Osteoblast (primary cell): ENCODE data around the gene CDC42EP5. TPM values are rescaled to one million over a fixed set of nuclear protein-coding genes. Genes with fewer than 3 reads are reported as not detected.

Experiments
- DNase-seq: peaks from one replicate; pipeline ENCODE4 v3.0.0; 2011; ENCODE audit warnings: low spot score, mixed read lengths; ENCODE audit not compliant: insufficient read length; ENCODE audit errors: missing footprints
- H2AFZ ChIP-seq: 2 replicates; pipeline ENCODE4 v1.6.0; 2011; ENCODE audit warnings: mild to moderate bottlenecking, low read length
- H3K27ac ChIP-seq: 2 replicates; pipeline ENCODE4 v1.5.1; 2011; ENCODE audit warnings: mild to moderate bottlenecking, low read depth, low read length, moderate library complexity
- H3K27me3 ChIP-seq: 2 replicates; pipeline ENCODE4 v1.6.0; 2012; ENCODE audit warnings: mild to moderate bottlenecking, control low read depth, inconsistent platforms, low read length, moderate library complexity; ENCODE audit not compliant: insufficient read depth
- H3K36me3 ChIP-seq: 2 replicates; pipeline ENCODE4 v1.5.1; 2011; ENCODE audit warnings: mild to moderate bottlenecking, low read length, control low read depth, moderate library complexity; ENCODE audit not compliant: insufficient read depth
- H3K4me1 ChIP-seq: 2 replicates; pipeline ENCODE4 v1.5.1; 2011; ENCODE audit warnings: mild to moderate bottlenecking, low read length, control low read depth, moderate library complexity; ENCODE audit not compliant: insufficient read depth
- H3K4me2 ChIP-seq: 2 replicates; pipeline ENCODE4 v1.6.0; 2011; ENCODE audit warnings: mild to moderate bottlenecking, low read length; ENCODE audit not compliant: insufficient read depth
- H3K4me3 ChIP-seq: fragments of 200-600 bp; sonication (generic); 3 replicates; pipeline ENCODE4 v1.5.1; 2012; ENCODE audit warnings: mild to moderate bottlenecking, low read length, inconsistent platforms; ENCODE audit not compliant: insufficient read depth
- H3K79me2 ChIP-seq: 2 replicates; pipeline ENCODE4 v1.6.0; 2012; ENCODE audit warnings: mild to moderate bottlenecking, low read length, control low read depth, inconsistent platforms; ENCODE audit not compliant: insufficient read depth
- H3K9me3 ChIP-seq: 2 replicates; pipeline ENCODE4 v1.5.1; 2011; ENCODE audit warnings: low read depth, low read length, control low read depth
- H4K20me1 ChIP-seq: 2 replicates; pipeline ENCODE4 v1.6.0; 2012; ENCODE audit warnings: mild to moderate bottlenecking, low read length, control low read depth; ENCODE audit not compliant: insufficient read depth
- CTCF ChIP-seq: IDR thresholded peaks from 2 replicates; pipeline ENCODE4 v1.5.1; 2011; ENCODE audit warnings: mild to moderate bottlenecking, low read depth, low read length, moderate library complexity; ENCODE audit errors: extremely low read depth
- total RNA-seq: library from RNA; depleted of rRNA; stranded (reverse); fragments of >200 nt; gene quantifications from 2 replicates; pipeline ENCODE4 v1.2.3, GENCODE V29; 2012

Gene CDC42EP5
- total RNA-seq, 1 donor: 18.8 TPM

DNA sequence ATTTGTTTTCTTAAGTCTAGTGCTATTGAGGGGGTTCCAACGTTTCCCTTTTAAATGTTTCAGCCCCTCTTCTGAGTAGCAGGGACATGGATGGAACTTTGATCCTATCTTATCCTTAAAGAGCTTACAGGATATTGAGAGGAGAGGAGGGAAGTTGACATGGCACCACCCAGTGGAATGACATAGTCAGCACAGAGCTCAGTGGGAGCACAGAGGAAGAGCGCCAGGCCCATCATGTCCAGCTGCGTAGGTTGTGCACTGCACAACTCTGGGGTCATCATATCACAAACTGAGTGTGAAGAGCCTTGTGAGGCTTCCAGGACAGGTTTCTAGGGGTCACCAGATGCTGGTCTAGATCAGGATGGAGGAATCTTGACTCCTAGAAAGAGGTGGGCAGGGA is 4.6 kb upstream of the CDC42EP5 start:
- peak; percentile 10 for TF ChIP-seq CTCF
- no peak overlapping the region for H3K4me2 ChIP-seq
- H3K27ac ChIP-seq: no peak overlapping the region
- no peaks in the 10 kb centered on the region for H3K79me2 ChIP-seq
- H4K20me1 ChIP-seq: no peaks in the 10 kb centered on the region
- H3K36me3 ChIP-seq: no peaks in the 10 kb centered on the region
- H3K27me3 ChIP-seq: peaks cover 3% of the 10 kb centered on the region
- H3K9me3 ChIP-seq: no peaks in the 10 kb centered on the region
- no peak overlapping the region for H2AFZ ChIP-seq
- peaks cover 5% of the 10 kb centered on the region for H3K4me1 ChIP-seq
- DNase-seq: peak; percentile 67
- no peak overlapping the region for H3K4me3 ChIP-seq

GRCh38 chr19:54475706-54476105 is 2.6 kb upstream of the CDC42EP5 start:
- peaks cover 9% of the 10 kb centered on the region for H3K27me3 ChIP-seq
- H3K79me2 ChIP-seq: no peaks in the 10 kb centered on the region
- no peak for TF ChIP-seq CTCF
- no peaks in the 10 kb centered on the region for H3K9me3 ChIP-seq
- no peaks in the 10 kb centered on the region for H4K20me1 ChIP-seq
- DNase-seq: peak; percentile 47
- H3K36me3 ChIP-seq: no peaks in the 10 kb centered on the region
- no peak overlapping the region for H2AFZ ChIP-seq
- no peak overlapping the region for H3K27ac ChIP-seq
- H3K4me1 ChIP-seq: peaks cover 7% of the 10 kb centered on the region
- no peak overlapping the region for H3K4me3 ChIP-seq
- no peak overlapping the region for H3K4me2 ChIP-seq

DNA sequence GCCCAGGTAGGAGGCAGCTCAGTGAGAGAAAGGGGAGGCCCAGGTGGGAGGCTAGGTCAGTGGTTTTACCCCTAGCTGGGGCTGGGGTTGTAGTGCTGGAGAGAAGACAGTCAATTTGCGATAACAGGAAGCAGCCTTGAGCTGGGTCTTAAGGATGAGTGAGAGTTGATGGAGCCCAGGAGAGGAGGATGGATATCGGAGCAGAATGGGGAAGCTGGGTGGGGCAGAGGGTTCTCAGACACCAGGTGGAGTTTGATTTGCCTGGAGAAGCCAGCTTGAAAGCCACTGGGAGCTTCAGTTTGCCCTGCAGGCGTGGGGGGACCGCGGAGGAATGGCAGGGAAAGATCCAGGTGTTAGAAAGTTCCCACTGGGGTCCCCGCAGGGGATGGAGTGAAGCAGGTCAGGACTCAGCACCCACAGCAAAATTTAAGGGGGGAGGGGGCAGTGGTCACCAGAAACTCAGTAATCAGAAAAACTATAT is 836 bp upstream of the CDC42EP5 start:
- no peaks in the 10 kb centered on the region for H3K9me3 ChIP-seq
- DNase-seq: peak; percentile 38
- peaks cover 7% of the 10 kb centered on the region for H3K4me1 ChIP-seq
- peaks cover 6% of the 10 kb centered on the region for H3K27me3 ChIP-seq
- H3K4me3 ChIP-seq: peak overlapping the region; percentile 74
- H3K36me3 ChIP-seq: no peaks in the 10 kb centered on the region
- H4K20me1 ChIP-seq: no peaks in the 10 kb centered on the region
- no peaks in the 10 kb centered on the region for H3K79me2 ChIP-seq
- H3K4me2 ChIP-seq: peak overlapping the region; percentile 87
- H3K27ac ChIP-seq: no peak overlapping the region
- H2AFZ ChIP-seq: peak overlapping the region; percentile 92
- no peak for TF ChIP-seq CTCF

GRCh38 chr19:54470991-54471782 is 1.9 kb downstream of the CDC42EP5 start:
- no peaks in the 10 kb centered on the region for H4K20me1 ChIP-seq
- peak overlapping the region; percentile 41 for H2AFZ ChIP-seq
- peak overlapping the region; percentile 65 for H3K4me3 ChIP-seq
- no peaks in the 10 kb centered on the region for H3K79me2 ChIP-seq
- H3K4me1 ChIP-seq: peaks cover 7% of the 10 kb centered on the region
- no peaks in the 10 kb centered on the region for H3K9me3 ChIP-seq
- H3K4me2 ChIP-seq: peak overlapping the region; percentile 71
- no peak overlapping the region for H3K27ac ChIP-seq
- no peaks in the 10 kb centered on the region for H3K36me3 ChIP-seq
- TF ChIP-seq CTCF: no peak
- H3K27me3 ChIP-seq: peaks cover 6% of the 10 kb centered on the region
- peak; percentile 81 for DNase-seq
